SK-N-SH treated with all-trans-retinoic acid at 6 μM for 48 hours (cell line): ENCODE data around the gene NFYB.

ENCODE experiments used
- ATAC-seq: fragments of 200-7000 bp; cut with Tn5 transposase; 3 replicates; pipeline ENCODE4 v1.9.1; 2020; ENCODE audit warnings: mild to moderate bottlenecking, moderate library complexity
- ARNTL ChIP-seq: fragments of 450-650 bp; formaldehyde crosslinking; IDR thresholded peaks from 2 replicates; pipeline ENCODE4 v1.5.0; 2020; ENCODE audit warnings: low read depth, mild to moderate bottlenecking, moderate library complexity, borderline replicate concordance
- BACH2 ChIP-seq: fragments of 250-450 bp; sonication (Bioruptor Pico); IDR thresholded peaks from 2 replicates; pipeline ENCODE4 v1.9.0; 2021; ENCODE audit warnings: mild to moderate bottlenecking, borderline replicate concordance
- CSDC2 ChIP-seq: fragments of 250-450 bp; sonication (Bioruptor Pico); IDR thresholded peaks from 2 replicates; pipeline ENCODE4 v1.5.0; 2020; ENCODE audit warnings: mild to moderate bottlenecking, moderate library complexity
- CSRNP3 ChIP-seq: fragments of 250-450 bp; sonication (Bioruptor Pico); IDR thresholded peaks from 2 replicates; pipeline ENCODE4 v1.5.1; 2021; ENCODE audit warnings: mild to moderate bottlenecking, moderate library complexity
- ESRRG ChIP-seq: fragments of 250-450 bp; sonication (Bioruptor Pico); IDR thresholded peaks from 2 replicates; pipeline ENCODE4 v1.6.1; 2021; ENCODE audit warnings: mild to moderate bottlenecking
- ISL1 ChIP-seq: fragments of 250-450 bp; sonication (Bioruptor Pico); IDR thresholded peaks from 2 replicates; pipeline ENCODE4 v2.1.2; 2022; ENCODE audit warnings: mild to moderate bottlenecking, moderate library complexity
- OSR1 ChIP-seq: fragments of 250-450 bp; sonication (Bioruptor Pico); IDR thresholded peaks from 2 replicates; pipeline ENCODE4 v1.8.0; 2022; ENCODE audit warnings: moderate library complexity, mild to moderate bottlenecking, inconsistent platforms
- PPARA ChIP-seq: fragments of 250-450 bp; sonication (Bioruptor Pico); IDR thresholded peaks from 2 replicates; pipeline ENCODE4 v1.5.0; 2020; ENCODE audit warnings: mild to moderate bottlenecking, borderline replicate concordance
- RARB ChIP-seq: fragments of 250-450 bp; sonication (Bioruptor Pico); IDR thresholded peaks from 2 replicates; pipeline ENCODE4 v1.8.0; 2021; ENCODE audit warnings: mild to moderate bottlenecking, moderate library complexity
- SNAI2 ChIP-seq: fragments of 250-450 bp; sonication (Bioruptor Pico); IDR thresholded peaks from 2 replicates; pipeline ENCODE4 v1.5.0; 2020; ENCODE audit warnings: mild to moderate bottlenecking, moderate library complexity
- TCF4 ChIP-seq: fragments of 250-450 bp; sonication (Bioruptor Pico); IDR thresholded peaks from 2 replicates; pipeline ENCODE4 v1.8.0; 2021; ENCODE audit warnings: mild to moderate bottlenecking, moderate library complexity, borderline replicate concordance
- TOX ChIP-seq: fragments of 250-450 bp; sonication (Bioruptor Pico); IDR thresholded peaks from 2 replicates; pipeline ENCODE4 v1.8.0; 2021; ENCODE audit warnings: mild to moderate bottlenecking, moderate library complexity, borderline replicate concordance
- TSHZ2 ChIP-seq: fragments of 250-450 bp; sonication (Bioruptor Pico); IDR thresholded peaks from 2 replicates; pipeline ENCODE4 v1.5.0; 2020; ENCODE audit warnings: mild to moderate bottlenecking, moderate library complexity
- ZC3H10 ChIP-seq: fragments of 250-450 bp; sonication (Bioruptor Pico); IDR thresholded peaks from 2 replicates; pipeline ENCODE4 v1.5.1; 2021; ENCODE audit warnings: mild to moderate bottlenecking, moderate library complexity
- ZFP3 ChIP-seq: fragments of 250-450 bp; sonication (Bioruptor Pico); IDR thresholded peaks from 2 replicates; pipeline ENCODE4 v1.5.0; 2020; ENCODE audit warnings: mild to moderate bottlenecking, moderate library complexity
- ZFP30 ChIP-seq: fragments of 450-650 bp; formaldehyde crosslinking; IDR thresholded peaks from 2 replicates; pipeline ENCODE4 v1.5.0; 2022; ENCODE audit warnings: mild to moderate bottlenecking, moderate library complexity
- ZNF565 ChIP-seq: fragments of 450-650 bp; formaldehyde crosslinking; conservative IDR thresholded peaks from 2 replicates; pipeline ENCODE4 v1.5.0; 2020; ENCODE audit warnings: low read depth, mild to moderate bottlenecking, moderate library complexity
- ZNF70 ChIP-seq: fragments of 450-650 bp; formaldehyde crosslinking; IDR thresholded peaks from 2 replicates; pipeline ENCODE4 v1.5.0; 2020; ENCODE audit warnings: mild to moderate bottlenecking, moderate library complexity
- ZNF8 ChIP-seq: fragments of 450-650 bp; formaldehyde crosslinking; IDR thresholded peaks from 2 replicates; pipeline ENCODE4 v1.5.0; 2020; ENCODE audit warnings: mild to moderate bottlenecking, moderate library complexity
- TF ChIP-seq, protein P1 (sequence below): fragments of 250-450 bp; sonication (Bioruptor Pico); IDR thresholded peaks from 2 replicates; pipeline ENCODE4 v1.5.1; 2020; ENCODE audit warnings: low read depth, mild to moderate bottlenecking, moderate library complexity
- TF ChIP-seq, protein P2 (sequence below): fragments of 250-450 bp; sonication (Bioruptor Pico); IDR thresholded peaks from 2 replicates; pipeline ENCODE4 v1.8.0; 2020; ENCODE audit warnings: mild to moderate bottlenecking, moderate library complexity, borderline replicate concordance

Gene NFYB

DNA sequence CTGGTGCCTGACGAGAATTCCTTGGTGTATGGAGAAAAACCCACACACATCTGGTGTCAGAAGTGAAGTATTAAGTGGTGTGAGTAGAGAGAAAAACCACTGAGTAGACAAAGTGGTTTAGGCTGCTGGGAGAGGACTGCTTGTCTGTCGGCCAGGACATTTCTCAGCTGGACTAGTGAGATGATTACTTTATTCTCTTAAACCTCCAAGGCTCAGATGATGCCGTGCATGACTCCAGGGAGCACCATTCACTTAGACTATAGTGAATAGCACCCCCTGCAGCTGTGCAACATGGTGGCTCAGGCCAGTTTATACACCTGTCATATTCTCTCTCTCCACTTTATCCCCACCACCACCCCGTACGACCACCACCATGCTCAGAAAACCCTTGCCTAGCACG is 28.5 kb upstream of the NFYB start:
- no peak for TF ChIP-seq TOX
- no peak for TF ChIP-seq ESRRG
- ATAC-seq, result no peak

GRCh38 chr12:104165801-104166200 is 27.8 kb upstream of the NFYB start:
- TF ChIP-seq SNAI2 (CRISPR knock-in tag), result no peak
- TF ChIP-seq ZNF565 (CRISPR knock-in tag), result no peak
- TF ChIP-seq RARB (CRISPR knock-in tag), result no peak
- TF ChIP-seq OSR1 (CRISPR knock-in tag), result no peak
- no peak for TF ChIP-seq ZNF8 (CRISPR knock-in tag)
- no peak for TF ChIP-seq TOX
- TF ChIP-seq BACH2 (CRISPR knock-in tag), result no peak
- TF ChIP-seq ZFP30 (CRISPR knock-in tag), result no peak
- TF ChIP-seq ARNTL (CRISPR knock-in tag), result no peak
- TF ChIP-seq ZC3H10 (CRISPR knock-in tag), result no peak
- no peak for TF ChIP-seq CSDC2 (CRISPR knock-in tag)
- TF ChIP-seq CSRNP3 (CRISPR knock-in tag), result no peak
- TF ChIP-seq, protein P1, sequence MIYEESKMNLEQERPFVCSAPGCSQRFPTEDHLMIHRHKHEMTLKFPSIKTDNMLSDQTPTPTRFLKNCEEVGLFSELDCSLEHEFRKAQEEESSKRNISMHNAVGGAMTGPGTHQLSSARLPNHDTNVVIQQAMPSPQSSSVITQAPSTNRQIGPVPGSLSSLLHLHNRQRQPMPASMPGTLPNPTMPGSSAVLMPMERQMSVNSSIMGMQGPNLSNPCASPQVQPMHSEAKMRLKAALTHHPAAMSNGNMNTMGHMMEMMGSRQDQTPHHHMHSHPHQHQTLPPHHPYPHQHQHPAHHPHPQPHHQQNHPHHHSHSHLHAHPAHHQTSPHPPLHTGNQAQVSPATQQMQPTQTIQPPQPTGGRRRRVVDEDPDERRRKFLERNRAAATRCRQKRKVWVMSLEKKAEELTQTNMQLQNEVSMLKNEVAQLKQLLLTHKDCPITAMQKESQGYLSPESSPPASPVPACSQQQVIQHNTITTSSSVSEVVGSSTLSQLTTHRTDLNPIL (CRISPR knock-in tag), result no peak
- TF ChIP-seq TSHZ2 (CRISPR knock-in tag), result no peak
- no peak for TF ChIP-seq PPARA (CRISPR knock-in tag)
- no peak for TF ChIP-seq ZFP3 (CRISPR knock-in tag)
- no peak for TF ChIP-seq ZNF70 (CRISPR knock-in tag)
- ATAC-seq, result no peak

GRCh38 chr12:104164634-104165033 is 26.6 kb upstream of the NFYB start:
- no peak for ATAC-seq
- TF ChIP-seq, protein P2, sequence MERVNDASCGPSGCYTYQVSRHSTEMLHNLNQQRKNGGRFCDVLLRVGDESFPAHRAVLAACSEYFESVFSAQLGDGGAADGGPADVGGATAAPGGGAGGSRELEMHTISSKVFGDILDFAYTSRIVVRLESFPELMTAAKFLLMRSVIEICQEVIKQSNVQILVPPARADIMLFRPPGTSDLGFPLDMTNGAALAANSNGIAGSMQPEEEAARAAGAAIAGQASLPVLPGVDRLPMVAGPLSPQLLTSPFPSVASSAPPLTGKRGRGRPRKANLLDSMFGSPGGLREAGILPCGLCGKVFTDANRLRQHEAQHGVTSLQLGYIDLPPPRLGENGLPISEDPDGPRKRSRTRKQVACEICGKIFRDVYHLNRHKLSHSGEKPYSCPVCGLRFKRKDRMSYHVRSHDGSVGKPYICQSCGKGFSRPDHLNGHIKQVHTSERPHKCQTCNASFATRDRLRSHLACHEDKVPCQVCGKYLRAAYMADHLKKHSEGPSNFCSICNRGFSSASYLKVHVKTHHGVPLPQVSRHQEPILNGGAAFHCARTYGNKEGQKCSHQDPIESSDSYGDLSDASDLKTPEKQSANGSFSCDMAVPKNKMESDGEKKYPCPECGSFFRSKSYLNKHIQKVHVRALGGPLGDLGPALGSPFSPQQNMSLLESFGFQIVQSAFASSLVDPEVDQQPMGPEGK (CRISPR knock-in tag), result no peak
- TF ChIP-seq ESRRG, result no peak
- no peak for TF ChIP-seq PPARA (CRISPR knock-in tag)
- no peak for TF ChIP-seq BACH2 (CRISPR knock-in tag)
- no peak for TF ChIP-seq ZFP3 (CRISPR knock-in tag)

DNA sequence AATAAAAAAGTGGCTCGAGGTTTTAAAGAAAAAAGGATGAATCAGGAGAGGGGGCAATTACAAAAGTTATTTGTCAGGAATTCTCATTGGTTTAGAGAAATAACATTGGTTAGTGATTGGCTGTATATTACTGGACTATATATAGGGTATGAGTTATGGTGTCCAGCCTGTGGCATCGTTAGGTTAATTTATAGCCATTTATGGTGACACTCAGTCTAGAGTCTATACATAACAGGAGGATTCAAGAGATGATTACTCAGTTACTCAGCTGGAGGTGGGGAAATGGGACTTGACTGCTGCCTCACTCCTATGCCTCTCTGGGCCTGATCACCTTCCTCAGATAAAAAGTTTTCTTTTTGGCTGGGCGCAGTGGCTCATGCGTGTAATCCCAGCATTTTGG is 25.6 kb upstream of the NFYB start:
- no peak for ATAC-seq
- no peak for TF ChIP-seq ZFP30 (CRISPR knock-in tag)
- no peak for TF ChIP-seq SNAI2 (CRISPR knock-in tag)
- TF ChIP-seq TSHZ2 (CRISPR knock-in tag), result no peak
- no peak for TF ChIP-seq TCF4 (CRISPR knock-in tag)
- TF ChIP-seq, protein P2 (CRISPR knock-in tag), result no peak
- TF ChIP-seq ISL1, result no peak
- TF ChIP-seq CSDC2 (CRISPR knock-in tag), result no peak
- TF ChIP-seq CSRNP3 (CRISPR knock-in tag), result no peak
- TF ChIP-seq, protein P1 (CRISPR knock-in tag), result no peak
- TF ChIP-seq PPARA (CRISPR knock-in tag), result no peak
- TF ChIP-seq ZC3H10 (CRISPR knock-in tag), result no peak
